Measurements from ENCODE around the gene GPR39. TPM values are rescaled to one million over a fixed set of nuclear protein-coding genes. Genes with fewer than 3 reads are reported as not detected.

Gene GPR39
- polyA plus RNA-seq, 2 of the 4 experiments (the other 2 are of a cell fraction), result 11.3 to 11.8 TPM

GRCh38 chr2:132477962-132478361, 61.4 kb downstream of the GPR39 start:
- no peak for ATAC-seq
- ChIA-PET POLR2A (no interaction called here), CTCF (interaction anchor here (1.0 kb wide), 1 partner anchor 67 kb away, joined by 3 read pairs; no protein-coding TSS in a partner anchor)
- no peak overlapping the region for H3K27ac ChIP-seq
- H3K9me3 ChIP-seq, result peaks cover 37% of the 10 kb centered on the region
- 45% methylated on average over 2 of the region's 2 CpGs for WGBS (ENCODE audit: missing lambda C conversion rate)
- H3K4me2 ChIP-seq, result no peak overlapping the region
- no peak for FAIRE-seq
- no peak for DNase-seq (ENCODE audit: low read depth in 1 of 2, low spot score in 1 of 2)
- H3K4me3 ChIP-seq, result no peak overlapping the region
- no peaks in the 10 kb centered on the region for H3K4me1 ChIP-seq
- no peak for TF ChIP-seq JUN (IDR thresholded peaks at IDR 0.05)
- no peak for TF ChIP-seq FOSL2 (IDR thresholded peaks at IDR 0.05)
- TF ChIP-seq FOSL2 (CRISPR knock-in tag; IDR thresholded peaks at IDR 0.05), result no peak
- no peak for TF ChIP-seq SMC3 (IDR thresholded peaks at IDR 0.05)
- TF ChIP-seq ELK1 (IDR thresholded peaks at IDR 0.05; ENCODE audit: low read depth, low read length), result no peak
- no peak for TF ChIP-seq BCL3 (IDR thresholded peaks at IDR 0.05)
- no peak for TF ChIP-seq REST (IDR thresholded peaks at IDR 0.05)
- no peak for TF ChIP-seq HOXB13 (CRISPR knock-in tag; IDR thresholded peaks at IDR 0.05; ENCODE audit: low read depth)
- TF ChIP-seq TFCP2L1 (CRISPR knock-in tag; IDR thresholded peaks at IDR 0.05), result no peak
- TF ChIP-seq HMGXB4 (CRISPR knock-in tag; IDR thresholded peaks at IDR 0.05; ENCODE audit: borderline replicate concordance), result no peak
- no peak for TF ChIP-seq TP53 (CRISPR knock-in tag; IDR thresholded peaks at IDR 0.05)

- TF ChIP-seq FOSL2 (IDR thresholded peaks at IDR 0.05) (no peak), FOSL2 (CRISPR knock-in tag; IDR thresholded peaks at IDR 0.05) (no peak)
- Histone ChIP-seq H3K4me2 (no peak overlapping the region), H3K9me3 (peaks cover 32% of the 10 kb centered on the region), H3K27ac (no peak overlapping the region), H3K4me3 (no peak overlapping the region), H3K4me1 (no peaks in the 10 kb centered on the region)
- POLR2A ChIA-PET, result no interaction called here
- WGBS (ENCODE audit: missing lambda C conversion rate), result 76% methylated on average over 3 of the region's 3 CpGs
- no peak for FAIRE-seq
- no peak for ATAC-seq
- DNase-seq (ENCODE audit: low read depth in 1 of 2, low spot score in 1 of 2), result no peak
- CTCF ChIA-PET, result interaction anchor here (0.6 to 1.0 kb wide), 2 partner anchors 27 to 66 kb away, joined by 3 read pairs; no protein-coding TSS in a partner anchor
Measured at GRCh38 chr2:132478461-132479105, 62.0 kb downstream of the GPR39 start.

- TF ChIP-seq FOSB (CRISPR knock-in tag; IDR thresholded peaks at IDR 0.05) (no peak), ZC3H11A (IDR thresholded peaks at IDR 0.05) (no peak), RFX5 (IDR thresholded peaks at IDR 0.05) (no peak), FOXS1 (CRISPR knock-in tag; IDR thresholded peaks at IDR 0.05) (no peak), JUN (IDR thresholded peaks at IDR 0.05) (no peak), NFE2L2 (conservative IDR thresholded peaks at IDR 0.05; ENCODE audit: low read length) (no peak), EHF (CRISPR knock-in tag; IDR thresholded peaks at IDR 0.05) (no peak), CEBPB (IDR thresholded peaks at IDR 0.05) (no peak), SMC3 (IDR thresholded peaks at IDR 0.05) (no peak), CBX2 (IDR thresholded peaks at IDR 0.05; ENCODE audit: borderline replicate concordance, low read depth) (no peak), BHLHE40 (IDR thresholded peaks at IDR 0.05; ENCODE audit: low read depth, low read length) (no peak), HOXB5 (CRISPR knock-in tag; IDR thresholded peaks at IDR 0.05) (no peak), ESRRA (IDR thresholded peaks at IDR 0.05; ENCODE audit: borderline replicate concordance, low read length) (no peak), TFCP2L1 (CRISPR knock-in tag; IDR thresholded peaks at IDR 0.05) (no peak), FOSL2 (IDR thresholded peaks at IDR 0.05) (no peak), FOSL2 (CRISPR knock-in tag; IDR thresholded peaks at IDR 0.05) (no peak), CHD2 (IDR thresholded peaks at IDR 0.05; ENCODE audit: low read length, partially characterized antibody) (no peak), ZNF302 (CRISPR knock-in tag; IDR thresholded peaks at IDR 0.05) (no peak), HOXB13 (CRISPR knock-in tag; IDR thresholded peaks at IDR 0.05; ENCODE audit: low read depth) (no peak)
- no peak overlapping the region for H3K4me3 ChIP-seq
- H3K9me3 ChIP-seq, result peaks cover 33% of the 10 kb centered on the region
- POLR2A ChIA-PET, result no interaction called here
- H3K4me2 ChIP-seq, result no peak overlapping the region
- no peak for FAIRE-seq
- peak in 1 of 2 experiments; percentile 13 for DNase-seq (ENCODE audit: low read depth in 1 of 2, low spot score in 1 of 2)
- CTCF ChIA-PET, result no interaction called here
- ATAC-seq, result no peak
- WGBS (ENCODE audit: missing lambda C conversion rate), result 73% methylated on average over 8 of the region's 8 CpGs
- no peak overlapping the region for H3K27ac ChIP-seq
- H3K4me1 ChIP-seq, result no peaks in the 10 kb centered on the region
Measured at GRCh38 chr2:132479155-132479554, 62.5 kb downstream of the GPR39 start.

Measured in A549 (cell line).